ENCODE measurements around the gene ZDHHC24. TPM values are rescaled to one million over a fixed set of nuclear protein-coding genes. Genes with fewer than 3 reads are reported as not detected.
A peak's percentile ranks its signal among the peaks of the same experiment; 100 is the strongest.

ZDHHC24 gene
- polyA plus RNA-seq, 1 donor from 2014 or later: 15.9 TPM

GRCh38 chr11:66569076-66569475, 23.2 kb upstream of the ZDHHC24 start:
- H3K36me3 ChIP-seq (ENCODE audit: insufficient read depth, low read length): no peaks in the 10 kb centered on the region
- H3K9me3 ChIP-seq (ENCODE audit: low read length): no peaks in the 10 kb centered on the region
- H4K20me1 ChIP-seq (ENCODE audit: insufficient read depth): no peaks in the 10 kb centered on the region
- peak overlapping the region; percentile 99 for H3K27ac ChIP-seq (ENCODE audit: low read length)
- no peaks in the 10 kb centered on the region for H3F3A ChIP-seq (ENCODE audit: insufficient read depth, low read length, poor library complexity, severe bottlenecking)
- H3K27me3 ChIP-seq (ENCODE audit: insufficient read depth, low read depth, low read length): no peaks in the 10 kb centered on the region
- H3K79me2 ChIP-seq (replicated peaks; ENCODE audit: insufficient read depth, low read length): no peaks in the 10 kb centered on the region
- H3K9me2 ChIP-seq (ENCODE audit: insufficient read depth, low read length): no peaks in the 10 kb centered on the region
- H3K4me3 ChIP-seq (ENCODE audit: low read length): no peak overlapping the region
- peak overlapping the region; percentile 12 for H3K9ac ChIP-seq (ENCODE audit: low read length)
- TF ChIP-seq POLR2AphosphoS5 (IDR thresholded peaks at IDR 0.05) (no peak), MXI1 (conservative IDR thresholded peaks at IDR 0.05; ENCODE audit: poor library complexity, severe bottlenecking) (no peak), SMC3 (conservative IDR thresholded peaks at IDR 0.05; ENCODE audit: poor library complexity) (no peak), RAD21 (conservative IDR thresholded peaks at IDR 0.05) (no peak), EZH2 (IDR thresholded peaks at IDR 0.05; ENCODE audit: borderline replicate concordance, insufficient read depth, low read length, poor library complexity, severe bottlenecking) (no peak), TAF1 (IDR thresholded peaks at IDR 0.05; ENCODE audit: low read depth) (no peak), EP300 (conservative IDR thresholded peaks at IDR 0.05; ENCODE audit: poor library complexity, severe bottlenecking) (no peak)
- TF ChIP-seq, protein P1, sequence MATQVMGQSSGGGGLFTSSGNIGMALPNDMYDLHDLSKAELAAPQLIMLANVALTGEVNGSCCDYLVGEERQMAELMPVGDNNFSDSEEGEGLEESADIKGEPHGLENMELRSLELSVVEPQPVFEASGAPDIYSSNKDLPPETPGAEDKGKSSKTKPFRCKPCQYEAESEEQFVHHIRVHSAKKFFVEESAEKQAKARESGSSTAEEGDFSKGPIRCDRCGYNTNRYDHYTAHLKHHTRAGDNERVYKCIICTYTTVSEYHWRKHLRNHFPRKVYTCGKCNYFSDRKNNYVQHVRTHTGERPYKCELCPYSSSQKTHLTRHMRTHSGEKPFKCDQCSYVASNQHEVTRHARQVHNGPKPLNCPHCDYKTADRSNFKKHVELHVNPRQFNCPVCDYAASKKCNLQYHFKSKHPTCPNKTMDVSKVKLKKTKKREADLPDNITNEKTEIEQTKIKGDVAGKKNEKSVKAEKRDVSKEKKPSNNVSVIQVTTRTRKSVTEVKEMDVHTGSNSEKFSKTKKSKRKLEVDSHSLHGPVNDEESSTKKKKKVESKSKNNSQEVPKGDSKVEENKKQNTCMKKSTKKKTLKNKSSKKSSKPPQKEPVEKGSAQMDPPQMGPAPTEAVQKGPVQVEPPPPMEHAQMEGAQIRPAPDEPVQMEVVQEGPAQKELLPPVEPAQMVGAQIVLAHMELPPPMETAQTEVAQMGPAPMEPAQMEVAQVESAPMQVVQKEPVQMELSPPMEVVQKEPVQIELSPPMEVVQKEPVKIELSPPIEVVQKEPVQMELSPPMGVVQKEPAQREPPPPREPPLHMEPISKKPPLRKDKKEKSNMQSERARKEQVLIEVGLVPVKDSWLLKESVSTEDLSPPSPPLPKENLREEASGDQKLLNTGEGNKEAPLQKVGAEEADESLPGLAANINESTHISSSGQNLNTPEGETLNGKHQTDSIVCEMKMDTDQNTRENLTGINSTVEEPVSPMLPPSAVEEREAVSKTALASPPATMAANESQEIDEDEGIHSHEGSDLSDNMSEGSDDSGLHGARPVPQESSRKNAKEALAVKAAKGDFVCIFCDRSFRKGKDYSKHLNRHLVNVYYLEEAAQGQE (IDR thresholded peaks at IDR 0.05; ENCODE audit: borderline replicate concordance): no peak
- TF ChIP-seq, protein P2, sequence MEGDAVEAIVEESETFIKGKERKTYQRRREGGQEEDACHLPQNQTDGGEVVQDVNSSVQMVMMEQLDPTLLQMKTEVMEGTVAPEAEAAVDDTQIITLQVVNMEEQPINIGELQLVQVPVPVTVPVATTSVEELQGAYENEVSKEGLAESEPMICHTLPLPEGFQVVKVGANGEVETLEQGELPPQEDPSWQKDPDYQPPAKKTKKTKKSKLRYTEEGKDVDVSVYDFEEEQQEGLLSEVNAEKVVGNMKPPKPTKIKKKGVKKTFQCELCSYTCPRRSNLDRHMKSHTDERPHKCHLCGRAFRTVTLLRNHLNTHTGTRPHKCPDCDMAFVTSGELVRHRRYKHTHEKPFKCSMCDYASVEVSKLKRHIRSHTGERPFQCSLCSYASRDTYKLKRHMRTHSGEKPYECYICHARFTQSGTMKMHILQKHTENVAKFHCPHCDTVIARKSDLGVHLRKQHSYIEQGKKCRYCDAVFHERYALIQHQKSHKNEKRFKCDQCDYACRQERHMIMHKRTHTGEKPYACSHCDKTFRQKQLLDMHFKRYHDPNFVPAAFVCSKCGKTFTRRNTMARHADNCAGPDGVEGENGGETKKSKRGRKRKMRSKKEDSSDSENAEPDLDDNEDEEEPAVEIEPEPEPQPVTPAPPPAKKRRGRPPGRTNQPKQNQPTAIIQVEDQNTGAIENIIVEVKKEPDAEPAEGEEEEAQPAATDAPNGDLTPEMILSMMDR (IDR thresholded peaks at IDR 0.05; ENCODE audit: poor library complexity, severe bottlenecking): no peak
- no peak overlapping the region for H2AFZ ChIP-seq (ENCODE audit: low read depth, low read length)
- H3K4me2 ChIP-seq (ENCODE audit: low read length): no peak overlapping the region

- Histone ChIP-seq H3K9ac (ENCODE audit: low read length) (peak within 1 kb of the TSS; percentile 12), H4K20me1 (ENCODE audit: insufficient read depth) (no peaks in the 10 kb centered on the region), H2AFZ (ENCODE audit: low read depth, low read length) (no peak within 1 kb of the TSS), H3K9me3 (ENCODE audit: low read length) (no peaks in the 10 kb centered on the region), H3K4me3 (ENCODE audit: low read length) (no peak within 1 kb of the TSS), H3K27ac (ENCODE audit: low read length) (peak within 1 kb of the TSS; percentile 99), H3K4me2 (ENCODE audit: low read length) (no peak within 1 kb of the TSS), H3K79me2 (replicated peaks; ENCODE audit: insufficient read depth, low read length) (no peaks in the 10 kb centered on the region), H3K27me3 (ENCODE audit: insufficient read depth, low read depth, low read length) (no peaks in the 10 kb centered on the region), H3F3A (ENCODE audit: insufficient read depth, low read length, poor library complexity, severe bottlenecking) (no peaks in the 10 kb centered on the region), H3K36me3 (ENCODE audit: insufficient read depth, low read length) (no peaks in the 10 kb centered on the region), H3K9me2 (ENCODE audit: insufficient read depth, low read length) (no peaks in the 10 kb centered on the region)
- TF ChIP-seq POLR2AphosphoS5 (IDR thresholded peaks at IDR 0.05): no peak
- TF ChIP-seq SMC3 (conservative IDR thresholded peaks at IDR 0.05; ENCODE audit: poor library complexity): no peak
- TF ChIP-seq, protein P2 (IDR thresholded peaks at IDR 0.05; ENCODE audit: poor library complexity, severe bottlenecking): no peak
- no peak for TF ChIP-seq EP300 (conservative IDR thresholded peaks at IDR 0.05; ENCODE audit: poor library complexity, severe bottlenecking)
- TF ChIP-seq, protein P1 (IDR thresholded peaks at IDR 0.05; ENCODE audit: borderline replicate concordance): no peak
- TF ChIP-seq RAD21 (conservative IDR thresholded peaks at IDR 0.05): no peak
- TF ChIP-seq MXI1 (conservative IDR thresholded peaks at IDR 0.05; ENCODE audit: poor library complexity, severe bottlenecking): no peak
- no peak for TF ChIP-seq TAF1 (IDR thresholded peaks at IDR 0.05; ENCODE audit: low read depth)
- TF ChIP-seq EZH2 (IDR thresholded peaks at IDR 0.05; ENCODE audit: borderline replicate concordance, insufficient read depth, low read length, poor library complexity, severe bottlenecking): no peak
Measured at GRCh38 chr11:66568124-66568916, 22.5 kb upstream of the ZDHHC24 start, which contains the start of gene CTSF. Gene CTSF (minus strand): TSS chr11:66568606. CDS start chr11:66568486, 120 bp downstream.
